ENCODE results near the gene LMLN.

LMLN gene

DNA sequence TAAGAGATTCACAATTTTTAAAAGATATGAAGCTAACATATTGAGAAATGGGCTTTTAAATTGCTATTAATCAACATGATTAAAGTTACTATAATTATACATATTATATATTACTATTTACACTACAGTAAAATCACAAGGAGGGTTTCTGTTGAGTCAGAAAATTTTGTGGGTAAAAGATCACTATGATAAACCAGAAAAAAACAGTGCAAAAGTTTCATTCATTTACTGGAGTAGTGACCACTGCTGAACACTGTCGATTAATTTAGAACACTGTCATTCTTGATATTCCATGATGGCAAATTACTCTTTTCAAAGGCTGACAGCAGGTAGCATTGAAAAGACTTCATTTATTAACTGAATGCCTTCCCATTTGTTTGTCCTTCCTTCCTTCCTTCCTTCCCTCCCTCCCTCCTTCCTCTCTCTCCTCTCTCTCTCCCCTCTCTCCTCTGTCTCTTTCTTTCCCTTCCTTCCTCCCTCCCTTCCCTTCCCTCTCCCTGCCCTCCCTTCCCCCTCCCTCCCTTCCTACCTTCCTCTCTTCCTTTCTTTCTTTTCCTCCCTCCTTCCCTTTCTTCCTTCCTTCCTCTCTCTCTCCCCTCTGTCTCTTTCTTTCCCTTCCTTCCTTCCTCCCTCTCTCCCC, 19.2 kb upstream of the LMLN start:
- DNase-seq (ENCODE audit: extremely low read depth, low read depth) = no peak
- TF ChIP-seq, protein P1, sequence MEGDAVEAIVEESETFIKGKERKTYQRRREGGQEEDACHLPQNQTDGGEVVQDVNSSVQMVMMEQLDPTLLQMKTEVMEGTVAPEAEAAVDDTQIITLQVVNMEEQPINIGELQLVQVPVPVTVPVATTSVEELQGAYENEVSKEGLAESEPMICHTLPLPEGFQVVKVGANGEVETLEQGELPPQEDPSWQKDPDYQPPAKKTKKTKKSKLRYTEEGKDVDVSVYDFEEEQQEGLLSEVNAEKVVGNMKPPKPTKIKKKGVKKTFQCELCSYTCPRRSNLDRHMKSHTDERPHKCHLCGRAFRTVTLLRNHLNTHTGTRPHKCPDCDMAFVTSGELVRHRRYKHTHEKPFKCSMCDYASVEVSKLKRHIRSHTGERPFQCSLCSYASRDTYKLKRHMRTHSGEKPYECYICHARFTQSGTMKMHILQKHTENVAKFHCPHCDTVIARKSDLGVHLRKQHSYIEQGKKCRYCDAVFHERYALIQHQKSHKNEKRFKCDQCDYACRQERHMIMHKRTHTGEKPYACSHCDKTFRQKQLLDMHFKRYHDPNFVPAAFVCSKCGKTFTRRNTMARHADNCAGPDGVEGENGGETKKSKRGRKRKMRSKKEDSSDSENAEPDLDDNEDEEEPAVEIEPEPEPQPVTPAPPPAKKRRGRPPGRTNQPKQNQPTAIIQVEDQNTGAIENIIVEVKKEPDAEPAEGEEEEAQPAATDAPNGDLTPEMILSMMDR (IDR thresholded peaks at IDR 0.05; ENCODE audit: low read depth, low read length) = no peak

DNA sequence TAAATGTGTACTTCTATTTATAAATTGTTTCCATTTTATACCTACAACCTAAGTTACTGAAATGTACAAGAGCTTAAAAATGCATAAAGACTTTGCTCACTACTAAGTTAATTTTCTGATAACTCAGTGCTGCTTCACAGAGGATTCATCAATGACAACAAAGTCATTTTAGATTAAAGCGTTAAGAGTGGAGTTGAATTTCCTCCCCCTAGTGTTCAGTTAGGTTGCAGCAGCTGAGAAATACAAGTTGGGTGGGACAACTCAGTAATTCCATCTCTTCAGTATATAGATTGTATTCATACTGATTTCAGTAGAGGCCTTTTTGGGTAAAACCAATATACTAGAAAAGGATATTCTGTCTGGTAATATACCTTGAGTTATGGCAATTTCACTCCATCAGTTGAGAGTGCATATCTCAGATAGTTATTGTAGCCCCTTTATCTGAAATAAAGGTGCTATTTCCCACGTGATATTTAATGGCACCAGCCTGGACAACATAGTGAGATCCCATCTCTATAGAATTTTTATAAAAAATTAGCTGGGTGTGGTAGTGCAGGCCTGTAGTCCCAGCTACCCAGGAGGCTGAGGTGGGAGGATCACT, 17.0 kb upstream of the LMLN start:
- TF ChIP-seq, protein P1 (IDR thresholded peaks at IDR 0.05; ENCODE audit: low read depth, low read length) = peak; percentile 84
- DNase-seq (ENCODE audit: extremely low read depth, low read depth) = no peak

DNA sequence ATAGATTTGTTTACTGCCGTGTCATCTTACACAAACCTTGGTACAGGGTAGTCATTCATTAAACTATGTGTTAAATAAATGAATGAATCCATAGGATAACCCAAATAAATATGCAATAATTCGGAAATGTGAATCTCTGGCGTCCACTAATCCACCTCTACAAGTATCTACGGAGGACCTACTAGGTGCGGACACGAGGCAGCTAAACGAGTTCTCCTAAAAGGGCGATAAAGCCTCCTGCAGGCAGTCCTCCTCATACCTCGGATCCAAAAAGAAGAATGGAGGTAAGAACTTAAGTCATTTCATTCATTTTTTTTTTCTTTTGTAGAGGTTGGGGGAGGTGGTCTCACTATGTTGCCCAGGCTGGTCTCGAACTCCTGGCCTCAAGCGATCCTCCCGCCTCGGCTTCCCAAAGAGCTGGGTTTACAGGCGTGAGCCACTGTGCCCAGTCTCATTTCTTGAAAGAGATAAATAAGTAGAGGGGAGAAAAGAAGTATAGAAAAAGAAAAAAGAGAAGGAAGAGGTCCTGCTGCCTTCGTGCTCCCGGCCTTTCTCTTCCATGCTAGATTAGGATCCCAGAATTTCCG, 10.7 kb upstream of the LMLN start:
- DNase-seq (ENCODE audit: extremely low read depth, low read depth) = no peak
- TF ChIP-seq, protein P1 (IDR thresholded peaks at IDR 0.05; ENCODE audit: low read depth, low read length) = no peak

DNA sequence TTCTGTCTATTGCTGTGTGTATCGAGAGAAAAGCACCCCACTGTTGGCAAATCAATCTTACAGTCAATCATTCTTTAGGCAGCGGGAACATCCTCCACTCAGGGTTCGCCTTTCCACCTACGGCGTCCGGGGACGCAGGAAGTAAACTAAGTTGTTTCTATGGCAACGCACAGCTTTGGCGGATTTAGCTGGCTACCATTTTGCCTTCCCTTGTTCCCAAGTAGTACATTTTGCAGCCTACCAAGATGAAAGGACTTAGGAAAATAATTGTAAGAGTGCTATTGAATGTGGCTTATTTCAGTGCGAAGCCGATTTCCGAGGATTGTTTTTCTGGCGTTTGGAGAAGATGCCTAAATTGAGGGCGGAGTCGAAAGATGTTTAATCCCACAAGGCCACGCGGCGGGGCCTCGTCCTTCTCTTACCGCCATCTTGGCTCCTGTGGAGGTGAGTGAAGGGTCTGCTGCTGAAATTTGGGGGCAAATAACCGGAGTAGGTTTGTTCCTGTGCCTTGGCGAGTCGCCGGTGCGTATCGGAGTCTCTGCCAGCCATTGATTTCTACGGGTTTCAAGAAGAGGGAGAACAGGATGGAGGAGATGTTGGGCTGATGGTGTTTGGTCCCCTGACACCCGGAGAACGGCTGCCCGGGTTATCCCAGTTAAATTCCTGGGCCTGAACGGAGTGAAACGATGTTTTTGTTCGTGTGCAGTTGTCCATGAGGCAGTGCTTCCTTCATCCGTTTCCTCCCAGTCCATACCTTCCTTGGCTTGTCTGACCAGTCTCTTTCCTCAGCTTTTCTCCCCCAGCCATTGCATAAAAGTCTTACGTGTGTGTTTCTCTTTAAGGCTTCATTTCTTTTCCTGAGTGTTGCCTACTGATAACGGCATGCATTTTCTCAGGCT, 10.0 kb upstream of the LMLN start, which contains the start of gene RPL35A:
Gene RPL35A (plus strand): TSS at position 413 of the 899 bp plus-strand sequence. CDS start 778 bp downstream, outside the sequence.
- TF ChIP-seq, protein P1 (IDR thresholded peaks at IDR 0.05; ENCODE audit: low read depth, low read length) = no peak
- peak; percentile 87 for DNase-seq (ENCODE audit: extremely low read depth, low read depth)

DNA sequence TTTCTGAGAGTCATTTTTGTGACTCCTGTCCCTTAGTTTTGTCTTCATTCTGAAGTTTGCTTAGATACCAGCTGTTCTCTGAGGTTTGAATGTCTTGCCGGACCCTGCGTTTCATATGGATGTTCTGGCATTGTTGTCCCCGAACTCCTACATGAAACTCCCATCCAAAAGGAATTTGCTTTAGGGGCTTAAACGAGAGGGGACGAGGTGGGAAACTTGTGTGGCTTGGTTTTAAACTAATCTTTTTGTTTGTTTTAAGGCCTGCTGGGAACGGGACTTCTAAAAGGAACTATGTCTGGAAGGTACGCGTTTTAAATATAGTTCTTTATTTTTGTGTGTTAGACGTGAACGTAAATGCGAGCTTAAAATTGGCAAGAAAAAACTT, 9.3 kb upstream of the LMLN start:
- TF ChIP-seq, protein P1 (IDR thresholded peaks at IDR 0.05; ENCODE audit: low read depth, low read length) = no peak

DNA sequence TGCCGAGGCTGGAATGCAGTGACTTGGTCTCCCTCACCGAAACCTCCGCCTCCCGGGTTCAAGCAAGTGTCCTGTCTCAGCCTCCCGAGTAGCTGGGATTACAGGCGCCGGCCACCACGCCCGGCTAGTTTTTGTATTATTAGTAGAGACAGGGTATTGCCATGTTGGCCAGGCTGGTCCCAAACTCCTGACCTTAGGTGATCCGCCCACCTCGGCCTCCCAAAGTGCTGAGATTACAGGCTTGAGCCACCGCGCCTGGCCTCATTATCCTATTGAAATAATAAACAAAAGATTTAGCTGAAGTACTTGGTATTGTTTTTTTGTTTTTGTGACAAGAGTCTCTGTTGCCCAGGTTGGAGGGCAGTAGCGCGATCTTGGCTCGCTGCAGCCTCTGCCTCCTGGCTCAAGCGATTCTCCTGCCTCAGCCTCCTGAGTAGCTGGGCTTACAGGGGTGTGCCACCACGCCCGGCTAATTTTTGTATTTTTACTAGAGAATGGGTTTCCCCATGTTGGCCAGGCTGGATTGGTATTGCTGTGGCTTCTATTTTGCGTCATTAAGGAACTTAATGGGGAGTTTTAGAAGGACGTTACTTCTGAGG, 8.5 kb upstream of the LMLN start:
- DNase-seq (ENCODE audit: extremely low read depth, low read depth) = no peak
- TF ChIP-seq, protein P1 (IDR thresholded peaks at IDR 0.05; ENCODE audit: low read depth, low read length) = no peak

More for the DNA sequence above, 9.3 kb upstream of the LMLN start:
- no peak for DNase-seq (ENCODE audit: extremely low read depth, low read depth)

Measured in AG09319 (cell line).